GM12801 (cell line): ENCODE measurements around the gene PMPCA.

Source experiments
- CTCF ChIP-seq: IDR thresholded peaks from one replicate; pipeline ENCODE4 v1.5.1; 2011; ENCODE audit warnings: control low read depth; ENCODE audit not compliant: insufficient read length; ENCODE audit errors: extremely low read depth

Gene PMPCA

GRCh38 chr9:136403538-136403914 lies 6.9 kb upstream of the PMPCA start:
- TF ChIP-seq CTCF: no peak

GRCh38 chr9:136403915-136404800 lies 6.3 kb upstream of the PMPCA start:
- TF ChIP-seq CTCF: no peak

GRCh38 chr9:136404801-136405136 lies 5.7 kb upstream of the PMPCA start:
- no peak for TF ChIP-seq CTCF

GRCh38 chr9:136405481-136405880 lies 5.0 kb upstream of the PMPCA start:
- no peak for TF ChIP-seq CTCF

- no peak for TF ChIP-seq CTCF
Measured at GRCh38 chr9:136407911-136408310, 2.5 kb upstream of the PMPCA start.

GRCh38 chr9:136409557-136410455 lies 652 bp upstream of the PMPCA start:
- no peak for TF ChIP-seq CTCF

- no peak for TF ChIP-seq CTCF
Measured at GRCh38 chr9:136411378-136411777, 920 bp downstream of the PMPCA start.
